Mesothelial cell of epicardium (in vitro differentiated cells): ENCODE measurements around the gene SPG11. TPM values are rescaled to one million over a fixed set of nuclear protein-coding genes. Genes with fewer than 3 reads are reported as not detected.

Experiments used
- DNase-seq, 2 experiments: peaks; one replicate each; pipeline ENCODE4 v3.0.0; 2021; ENCODE audit warnings: low spot score in 2 of 2; ENCODE audit not compliant: unreplicated experiment in 2 of 2
- H3K27ac Mint-ChIP-seq: 2 replicates; pipeline ENCODE4 v1.8.0; 2021; ENCODE audit warnings: mixed read lengths
- H3K27me3 Mint-ChIP-seq: 2 replicates; pipeline ENCODE4 v1.8.0; 2021; ENCODE audit warnings: low read depth, mixed read lengths
- H3K36me3 Mint-ChIP-seq: 2 replicates; pipeline ENCODE4 v1.8.0; 2021; ENCODE audit warnings: mixed read lengths
- H3K4me1 Mint-ChIP-seq: 2 replicates; pipeline ENCODE4 v1.8.0; 2021; ENCODE audit warnings: mixed read lengths
- H3K4me3 Mint-ChIP-seq: 2 replicates; pipeline ENCODE4 v1.8.0; 2021; ENCODE audit warnings: mild to moderate bottlenecking, moderate library complexity, mixed read lengths
- H3K9me3 Mint-ChIP-seq: 2 replicates; pipeline ENCODE4 v1.8.0; 2021; ENCODE audit warnings: mixed read lengths
- total RNA-seq: library from RNA; stranded (reverse); gene quantifications from 3 replicates; pipeline ENCODE4 v1.2.1, GENCODE V29; 2021
- TF ChIP-seq, protein P1 (sequence below): fragments of 200-600 bp; sonication (generic); IDR thresholded peaks from one replicate; pipeline ENCODE4 v1.5.0; 2021; ENCODE audit warnings: antibody characterized with exemption; ENCODE audit not compliant: unreplicated experiment

SPG11 gene
- total RNA-seq, 1 donor from 2014 or later, result 84.6 TPM

DNA sequence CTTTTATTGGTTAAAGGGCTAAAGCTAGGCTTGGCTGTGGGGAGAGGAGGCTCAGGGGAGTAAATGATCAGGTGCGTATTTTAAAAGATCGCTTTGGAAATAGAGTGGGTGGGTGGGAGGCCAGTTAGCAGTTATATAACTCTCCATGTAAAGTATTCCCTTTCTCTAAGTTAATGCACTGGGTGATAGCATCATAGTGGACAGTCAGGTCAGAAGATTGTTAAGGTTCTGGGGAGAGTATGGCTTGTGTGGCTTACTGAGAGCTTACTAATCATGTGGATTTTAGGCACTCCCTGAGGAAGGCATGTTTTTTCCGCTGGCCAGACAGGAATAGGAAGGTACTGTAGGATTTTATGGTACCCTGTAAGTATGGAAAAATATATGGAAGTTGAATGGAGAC, 132.8 kb downstream of the SPG11 start:
- H3K36me3 Mint-ChIP-seq, result peaks cover 5% of the 10 kb centered on the region
- H3K9me3 Mint-ChIP-seq, result no peaks in the 10 kb centered on the region
- H3K4me3 Mint-ChIP-seq, result no peak overlapping the region
- peaks cover 3% of the 10 kb centered on the region for H3K4me1 Mint-ChIP-seq
- H3K27me3 Mint-ChIP-seq, result no peaks in the 10 kb centered on the region
- TF ChIP-seq, protein P1, sequence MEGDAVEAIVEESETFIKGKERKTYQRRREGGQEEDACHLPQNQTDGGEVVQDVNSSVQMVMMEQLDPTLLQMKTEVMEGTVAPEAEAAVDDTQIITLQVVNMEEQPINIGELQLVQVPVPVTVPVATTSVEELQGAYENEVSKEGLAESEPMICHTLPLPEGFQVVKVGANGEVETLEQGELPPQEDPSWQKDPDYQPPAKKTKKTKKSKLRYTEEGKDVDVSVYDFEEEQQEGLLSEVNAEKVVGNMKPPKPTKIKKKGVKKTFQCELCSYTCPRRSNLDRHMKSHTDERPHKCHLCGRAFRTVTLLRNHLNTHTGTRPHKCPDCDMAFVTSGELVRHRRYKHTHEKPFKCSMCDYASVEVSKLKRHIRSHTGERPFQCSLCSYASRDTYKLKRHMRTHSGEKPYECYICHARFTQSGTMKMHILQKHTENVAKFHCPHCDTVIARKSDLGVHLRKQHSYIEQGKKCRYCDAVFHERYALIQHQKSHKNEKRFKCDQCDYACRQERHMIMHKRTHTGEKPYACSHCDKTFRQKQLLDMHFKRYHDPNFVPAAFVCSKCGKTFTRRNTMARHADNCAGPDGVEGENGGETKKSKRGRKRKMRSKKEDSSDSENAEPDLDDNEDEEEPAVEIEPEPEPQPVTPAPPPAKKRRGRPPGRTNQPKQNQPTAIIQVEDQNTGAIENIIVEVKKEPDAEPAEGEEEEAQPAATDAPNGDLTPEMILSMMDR, result no peak
- DNase-seq, result no peak
- H3K27ac Mint-ChIP-seq, result no peak overlapping the region

DNA sequence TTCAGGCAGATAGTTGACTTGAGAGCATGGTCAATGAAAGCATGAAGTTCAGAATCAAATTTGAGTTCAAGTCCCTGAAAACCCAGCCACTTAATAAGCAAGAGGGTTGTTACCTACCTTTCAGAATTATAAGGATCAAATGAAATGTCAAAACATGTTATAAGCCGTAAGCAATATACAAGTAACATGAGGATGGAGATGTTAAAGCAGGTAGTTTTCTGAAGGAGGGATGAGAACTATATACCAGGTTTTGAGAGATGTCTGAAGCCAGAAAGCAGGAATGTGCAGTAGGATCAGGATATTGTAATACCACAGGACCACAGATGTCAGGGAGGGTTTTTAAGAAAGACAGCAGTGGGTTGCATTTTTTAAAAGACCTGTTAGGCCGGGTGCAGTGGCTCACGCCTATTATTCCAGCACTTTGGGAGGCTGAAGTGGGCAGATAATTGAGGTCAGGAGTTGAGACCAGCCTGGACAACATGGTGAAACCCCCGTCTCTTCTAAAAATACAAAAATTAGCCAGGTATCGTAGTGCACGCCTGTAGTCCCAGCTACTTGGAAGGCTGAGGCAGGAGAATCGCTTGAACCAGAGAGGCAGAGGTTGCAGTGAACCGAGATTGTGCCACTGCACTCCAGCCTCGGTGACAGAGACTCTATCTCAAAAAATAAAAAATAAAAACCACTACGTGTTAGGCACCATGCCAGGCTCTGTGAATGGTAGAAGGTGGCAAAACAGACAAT, 133.4 kb downstream of the SPG11 start:
- Mint-ChIP-seq H3K27ac (peak overlapping the region; percentile 40), H3K36me3 (peaks cover 5% of the 10 kb centered on the region), H3K27me3 (no peaks in the 10 kb centered on the region), H3K4me3 (no peak overlapping the region), H3K9me3 (no peaks in the 10 kb centered on the region), H3K4me1 (no peaks in the 10 kb centered on the region)
- DNase-seq, result no peak
- TF ChIP-seq, protein P1, result no peak

- no peak overlapping the region for H3K4me3 Mint-ChIP-seq
- no peak for DNase-seq
- TF ChIP-seq, protein P1, result no peak
- no peak overlapping the region for H3K27ac Mint-ChIP-seq
- peaks cover 12% of the 10 kb centered on the region for H3K36me3 Mint-ChIP-seq
- H3K27me3 Mint-ChIP-seq, result no peaks in the 10 kb centered on the region
- no peaks in the 10 kb centered on the region for H3K4me1 Mint-ChIP-seq
- H3K9me3 Mint-ChIP-seq, result no peaks in the 10 kb centered on the region
Measured at GRCh38 chr15:44527241-44527640, 136.2 kb downstream of the SPG11 start.

- H3K36me3 Mint-ChIP-seq, result peaks cover 16% of the 10 kb centered on the region
- no peak overlapping the region for H3K27ac Mint-ChIP-seq
- H3K4me1 Mint-ChIP-seq, result no peaks in the 10 kb centered on the region
- TF ChIP-seq, protein P1, result no peak
- H3K9me3 Mint-ChIP-seq, result no peaks in the 10 kb centered on the region
- H3K27me3 Mint-ChIP-seq, result no peaks in the 10 kb centered on the region
- no peak overlapping the region for H3K4me3 Mint-ChIP-seq
- no peak for DNase-seq
Measured at GRCh38 chr15:44525018-44525417, 138.4 kb downstream of the SPG11 start.

- Mint-ChIP-seq H3K36me3 (peaks cover 29% of the 10 kb centered on the region), H3K9me3 (no peaks in the 10 kb centered on the region), H3K4me3 (no peak overlapping the region), H3K27ac (no peak overlapping the region), H3K4me1 (no peaks in the 10 kb centered on the region), H3K27me3 (no peaks in the 10 kb centered on the region)
- no peak for DNase-seq
- TF ChIP-seq, protein P1, result no peak
Measured at GRCh38 chr15:44519537-44519936, 143.9 kb downstream of the SPG11 start.
